Jurkat, Clone E6-1 (cell line): Measurements from ENCODE around the gene MAGIX.
"Not testable (repeated sequence)": the region's sequence is repeated elsewhere in the genome, so short reads cannot be mapped to it uniquely, and the experiment has no call there.

Experiments
- DNase-seq: peaks from one replicate; pipeline ENCODE4 v3.0.0-alpha.2; 2011; ENCODE audit warnings: low read depth, low spot score
- H3K4me3 ChIP-seq: 2 replicates; pipeline ENCODE4 v1.5.1; 2011; ENCODE audit warnings: mild to moderate bottlenecking, low read length, control low read depth, moderate library complexity

The MAGIX gene

GRCh38 chrX:49155900-49156837, 6.4 kb upstream of the MAGIX start:
- DNase-seq, result peak; percentile 67

GRCh38 chrX:49157194-49157593, 5.4 kb upstream of the MAGIX start:
- no peak overlapping the region for H3K4me3 ChIP-seq
- DNase-seq, result no peak

More at GRCh38 chrX:49155900-49156837, 6.4 kb upstream of the MAGIX start:
- peak overlapping the region; percentile 63 for H3K4me3 ChIP-seq

GRCh38 chrX:49160908-49161307, 1.6 kb upstream of the MAGIX start:
- no peak for DNase-seq
- H3K4me3 ChIP-seq, result no peak overlapping the region

DNA sequence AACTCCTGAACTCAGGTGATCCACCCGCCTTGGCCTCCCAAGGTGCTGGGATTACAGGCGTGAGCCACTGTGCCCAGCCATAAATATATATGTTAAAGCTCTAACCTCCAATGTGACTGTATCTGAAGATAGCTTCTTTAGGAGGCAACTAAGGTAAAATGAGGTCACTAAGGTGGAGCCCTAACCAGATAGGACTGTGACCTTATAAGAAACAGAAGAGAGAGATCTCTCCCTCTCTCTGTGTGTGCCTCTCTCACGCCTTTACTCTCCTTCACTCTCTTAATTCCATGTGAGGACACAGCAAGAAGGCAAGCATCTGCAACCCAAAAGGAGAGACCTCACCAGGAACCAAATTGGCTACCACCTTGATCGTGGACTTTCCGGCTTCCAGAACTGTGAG, 926 bp upstream of the MAGIX start:
- H3K4me3 ChIP-seq, result no peak overlapping the region

DNA sequence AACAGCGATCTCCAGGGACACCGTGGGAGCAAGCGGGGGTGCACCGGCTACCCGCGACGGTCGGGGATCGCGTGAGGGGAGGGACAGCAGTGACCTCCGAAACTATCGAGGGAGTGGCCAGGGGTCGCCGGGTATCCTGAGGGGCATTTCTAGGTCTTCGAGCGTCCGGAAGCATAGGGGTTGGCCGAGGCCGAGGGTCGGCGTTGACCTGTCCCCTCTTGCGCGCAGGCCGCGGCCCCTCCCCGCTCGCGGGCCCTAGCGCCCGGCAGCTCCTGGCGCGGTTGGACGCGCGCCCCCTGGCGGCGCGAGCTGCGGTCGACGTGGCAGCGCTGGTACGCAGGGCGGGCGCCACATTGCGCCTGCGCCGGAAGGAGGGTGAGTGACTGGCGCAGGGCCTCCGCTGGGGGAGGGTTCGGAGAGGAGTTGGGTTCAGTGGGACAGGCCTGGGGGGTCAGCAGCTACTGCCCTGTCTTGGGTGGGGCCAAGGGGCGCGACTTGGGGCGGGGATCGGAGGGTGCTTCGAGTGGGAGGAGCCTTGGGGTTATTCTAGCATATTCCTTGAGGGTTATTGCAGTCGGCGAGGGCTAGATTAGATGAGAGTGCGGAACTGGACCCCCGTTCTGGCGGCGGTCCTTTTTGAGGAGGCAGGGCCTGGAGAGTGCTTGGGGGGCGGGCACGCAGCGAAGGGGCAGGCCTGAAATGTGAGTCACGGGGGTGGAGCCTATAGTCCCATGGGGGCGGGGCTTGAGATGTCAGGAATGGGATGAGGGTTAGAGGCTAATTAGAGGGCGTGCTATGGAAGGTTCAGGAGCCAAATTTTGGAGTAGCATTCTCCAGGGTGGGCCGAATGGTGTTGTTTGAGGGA, 1.2 kb downstream of the MAGIX start:
- DNase-seq, result peak; percentile 57

More for the DNA sequence above, 926 bp upstream of the MAGIX start:
- no peak for DNase-seq

DNA sequence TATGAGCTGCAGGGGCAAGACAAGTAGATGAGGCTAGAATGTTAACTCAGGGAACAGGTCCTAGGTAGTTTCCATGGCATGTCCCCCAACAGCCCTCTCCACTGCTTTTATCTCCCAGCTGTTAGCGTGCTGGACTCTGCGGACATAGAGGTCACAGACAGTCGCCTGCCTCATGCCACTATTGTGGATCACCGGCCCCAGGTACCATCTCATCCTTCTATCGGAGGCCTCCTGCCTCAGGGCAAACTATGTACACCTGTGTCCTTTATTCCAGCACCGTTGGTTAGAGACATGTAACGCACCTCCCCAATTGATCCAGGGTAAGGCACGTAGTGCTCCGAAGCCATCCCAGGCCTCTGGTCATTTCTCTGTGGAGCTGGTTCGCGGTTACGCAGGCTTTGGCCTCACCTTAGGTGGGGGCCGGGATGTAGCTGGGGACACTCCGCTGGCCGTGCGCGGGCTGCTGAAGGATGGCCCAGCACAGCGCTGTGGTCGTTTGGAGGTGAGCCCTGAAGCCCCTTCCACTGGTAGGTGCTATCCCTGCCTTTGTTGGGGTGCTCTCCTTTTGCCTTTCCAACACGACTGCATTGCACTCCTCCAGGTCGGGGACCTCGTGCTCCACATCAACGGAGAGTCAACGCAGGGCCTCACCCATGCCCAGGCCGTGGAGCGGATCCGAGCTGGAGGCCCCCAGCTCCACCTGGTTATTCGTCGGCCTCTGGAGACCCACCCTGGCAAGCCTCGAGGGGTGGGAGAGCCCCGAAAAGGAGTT, 2.2 kb downstream of the MAGIX start:
- DNase-seq, result no peak
- H3K4me3 ChIP-seq, result no peak overlapping the region

More for the DNA sequence above, 1.2 kb downstream of the MAGIX start:
- H3K4me3 ChIP-seq, result peak overlapping the region; percentile 49

- peak overlapping the region; percentile 35 for H3K4me3 ChIP-seq
- DNase-seq, result peak; percentile 45
These were observed 3.6 kb downstream of the MAGIX start for GRCh38 chrX:49165901-49166881.

DNA sequence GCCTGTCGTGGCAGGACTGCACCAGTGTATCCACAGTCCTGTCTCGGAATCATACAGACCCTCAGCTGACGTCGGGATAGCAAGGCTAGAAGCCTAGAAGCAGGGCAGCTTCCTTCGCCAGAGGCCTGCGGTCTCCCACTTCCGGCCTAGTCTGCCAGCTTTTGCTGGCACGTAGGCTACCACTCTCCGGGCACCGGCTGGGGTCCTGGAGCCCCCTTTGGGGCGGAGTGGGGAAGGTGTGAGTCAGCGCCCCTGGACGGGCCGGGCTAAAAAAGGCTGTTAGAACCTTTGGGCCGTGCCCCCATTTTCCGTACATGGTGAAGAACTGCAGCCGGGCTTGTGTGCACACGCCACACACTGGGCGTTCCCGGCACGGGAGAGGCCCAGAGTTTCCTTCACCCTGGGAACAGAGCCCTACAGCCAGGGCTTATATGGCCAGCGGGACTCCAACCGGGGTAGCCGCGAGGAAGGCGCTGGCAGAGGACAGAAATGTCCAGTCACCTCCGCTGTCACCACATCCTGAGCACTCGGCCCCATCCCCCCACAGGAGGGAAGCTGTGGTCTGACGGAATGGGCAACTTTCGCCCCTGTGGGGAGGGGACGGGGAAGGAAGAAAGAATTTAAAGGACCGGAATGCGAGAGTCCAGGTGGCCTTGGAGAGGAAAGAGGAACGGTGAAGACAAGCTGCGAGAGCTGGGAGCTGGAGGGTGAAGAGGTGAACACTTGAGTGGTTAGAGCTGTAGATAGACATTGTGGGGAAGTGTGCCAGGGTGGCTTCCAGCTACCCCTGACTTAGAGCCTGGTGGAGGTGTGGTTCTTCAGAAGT, 4.6 kb downstream of the MAGIX start:
- DNase-seq, result peak; percentile 63
- H3K4me3 ChIP-seq, result peak overlapping the region; percentile 35

DNA sequence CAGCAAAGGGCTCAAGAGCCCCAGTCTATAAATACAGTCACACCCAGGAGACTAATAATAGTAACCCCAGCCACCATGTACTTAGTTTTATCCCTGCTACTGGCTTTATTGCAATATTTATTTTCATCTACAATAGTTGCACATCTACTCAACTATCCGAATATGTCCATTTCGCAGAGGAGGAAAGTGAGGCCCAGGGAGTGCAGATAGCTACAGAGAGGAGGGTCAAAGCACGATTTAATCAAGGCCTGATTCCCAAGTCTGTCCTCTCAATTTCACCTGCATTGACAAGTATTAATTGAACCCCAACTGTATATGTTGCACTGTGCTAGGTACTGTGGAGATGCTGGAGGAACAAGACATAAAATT, 5.2 kb downstream of the MAGIX start:
- H3K4me3 ChIP-seq, result no peak overlapping the region

GRCh38 chrX:49171752-49172279, 9.3 kb downstream of the MAGIX start, which contains the start of gene PLP2:
PLP2 (plus strand) TSS chrX:49171898; CDS start chrX:49172001, 103 bp downstream.
- DNase-seq, result no peak
- peak within 1 kb of the TSS; percentile 65 for H3K4me3 ChIP-seq

More for the DNA sequence above, 5.2 kb downstream of the MAGIX start:
- DNase-seq, result no peak

DNA sequence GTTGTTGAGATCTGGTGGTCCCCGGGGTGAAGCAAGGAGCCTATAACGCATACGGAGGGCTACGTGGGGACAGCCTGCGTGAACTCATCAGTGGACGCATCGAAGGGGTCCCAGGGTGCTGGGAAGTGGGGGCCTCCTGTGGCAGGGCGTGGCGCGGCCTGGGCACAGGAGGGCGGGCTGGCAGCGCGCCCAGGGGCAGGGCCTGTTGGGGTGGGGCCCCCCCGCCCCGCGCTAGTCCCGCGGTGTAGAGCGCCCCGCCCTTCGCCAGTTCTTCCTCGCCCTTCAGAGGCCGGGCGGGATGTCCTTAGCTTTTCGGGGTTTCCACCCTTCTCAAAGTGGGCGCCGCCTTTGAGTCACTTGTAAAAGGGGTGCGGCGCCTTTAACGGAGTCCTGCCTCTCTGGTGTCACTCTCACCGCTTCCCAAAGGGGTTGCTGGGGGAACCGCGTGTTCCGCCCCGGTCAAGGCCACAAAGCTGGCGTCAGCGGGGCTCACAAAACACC, 9.8 kb downstream of the MAGIX start:
- peak overlapping the region; percentile 65 for H3K4me3 ChIP-seq
- peak; percentile 32 for DNase-seq

GRCh38 chrX:49173544-49173943, 11.0 kb downstream of the MAGIX start:
- not testable (repeated sequence) for DNase-seq, H3K4me3 ChIP-seq

DNA sequence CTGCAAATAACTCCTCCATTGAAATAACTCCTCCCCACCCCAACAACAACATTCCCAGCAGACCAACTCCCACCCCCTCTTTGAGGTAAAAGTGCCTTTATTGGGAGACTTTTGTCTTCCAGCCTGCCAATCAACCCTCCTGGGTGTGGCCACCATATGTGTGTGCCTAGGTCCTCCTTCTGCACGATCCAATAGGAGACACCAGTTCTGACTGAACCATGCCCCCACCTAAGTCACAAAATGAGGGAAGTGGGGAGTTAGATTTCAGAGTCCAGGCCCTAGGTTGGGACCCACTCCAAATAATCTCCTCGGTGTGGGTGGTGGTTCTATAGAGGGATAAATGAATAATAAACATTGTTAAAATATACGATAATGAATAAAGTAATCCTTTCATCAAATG, 12.2 kb downstream of the MAGIX start:
- no peak overlapping the region for H3K4me3 ChIP-seq
- DNase-seq, result no peak

GRCh38 chrX:49175435-49176274, 13.1 kb downstream of the MAGIX start:
- DNase-seq, result no peak
- H3K4me3 ChIP-seq, result no peak overlapping the region

GRCh38 chrX:49176421-49177326, 14.1 kb downstream of the MAGIX start:
- DNase-seq, result no peak
- H3K4me3 ChIP-seq, result no peak overlapping the region
